GM12891 (cell line): ENCODE measurements around the gene CR2.

Experiments used
- PAX5 ChIP-seq: IDR thresholded peaks from 2 replicates; pipeline ENCODE4 v1.6.1; 2011; ENCODE audit warnings: low read length, moderate library complexity, mild to moderate bottlenecking; ENCODE audit not compliant: insufficient read depth, severe bottlenecking
- POLR2A ChIP-seq: IDR thresholded peaks from 2 replicates; pipeline ENCODE4 v1.6.1; 2011; ENCODE audit warnings: low read depth, low read length, control low read depth
- POLR2AphosphoS5 ChIP-seq: IDR thresholded peaks from 2 replicates; pipeline ENCODE4 v1.6.1; 2011; ENCODE audit warnings: low read depth, low read length, control low read depth
- POU2F2 ChIP-seq: IDR thresholded peaks from 2 replicates; pipeline ENCODE4 v1.6.1; 2011; ENCODE audit warnings: low read depth, mild to moderate bottlenecking, control low read depth, low read length, moderate library complexity
- SPI1 ChIP-seq: IDR thresholded peaks from 2 replicates; pipeline ENCODE4 v1.6.1; 2011; ENCODE audit warnings: low read depth, low read length, control low read depth
- TAF1 ChIP-seq: IDR thresholded peaks from 2 replicates; pipeline ENCODE4 v1.6.1; 2011; ENCODE audit warnings: low read depth, low read length, control low read depth

- TF ChIP-seq PAX5 (no peak), POLR2A (no peak), TAF1 (no peak), SPI1 (no peak), POLR2AphosphoS5 (no peak), POU2F2 (no peak)
These were observed 40.0 kb downstream of the CR2 start for GRCh38 chr1:207494171-207494570.
